ENCODE measurements around the gene APMAP. TPM values are rescaled to one million over a fixed set of nuclear protein-coding genes. Genes with fewer than 3 reads are reported as not detected.

Gene APMAP
- total RNA-seq, 1 experiment from 2014 or later, result 67.8 TPM

- Histone ChIP-seq H3T11ph (ENCODE audit: low read length) (no peak overlapping the region), H4K91ac (ENCODE audit: insufficient read length, low read depth, low read length) (no peak overlapping the region), H3K4ac (ENCODE audit: low read depth, low read length) (no peak overlapping the region), H3K4me2 (ENCODE audit: insufficient read depth, insufficient read length, low read length) (no peak overlapping the region), H2BK20ac (ENCODE audit: low read depth, low read length, poor library complexity, severe bottlenecking) (no peak overlapping the region), H3K18ac (ENCODE audit: insufficient read length, low read depth, low read length) (no peak overlapping the region), H3K23me2 (ENCODE audit: insufficient read length, low read depth, low read length, poor library complexity, severe bottlenecking) (no peaks in the 10 kb centered on the region), H3K9me3 (ENCODE audit: control insufficient read depth, low read depth, low read length) (no peaks in the 10 kb centered on the region), H4K20me1 (ENCODE audit: control insufficient read depth, insufficient read depth, insufficient read length) (no peaks in the 10 kb centered on the region), H3K4me1 (ENCODE audit: insufficient read depth, low read length) (no peaks in the 10 kb centered on the region), H2AFZ (ENCODE audit: low read length) (no peak overlapping the region), H3K79me2 (ENCODE audit: insufficient read depth, low read length) (no peaks in the 10 kb centered on the region), H2BK15ac (ENCODE audit: low read depth, low read length) (no peak overlapping the region), H3K14ac (ENCODE audit: insufficient read depth, low read length) (peak overlapping the region; percentile 14; the same call in 1 of the 2 replicates), H3K27me3 (ENCODE audit: insufficient read depth, low read length) (no peaks in the 10 kb centered on the region), H3K23ac (ENCODE audit: insufficient read length, low read depth, low read length) (no peak overlapping the region), H2BK120ac (ENCODE audit: low read depth, low read length, poor library complexity, severe bottlenecking) (no peak overlapping the region), H2AK5ac (ENCODE audit: insufficient read length, low read length) (no peak overlapping the region), H2BK5ac (ENCODE audit: insufficient read length, low read length) (no peak overlapping the region), H3K27ac (ENCODE audit: insufficient read length, low read depth, low read length) (no peak overlapping the region), H4K5ac (ENCODE audit: insufficient read length, low read depth, low read length) (no peak overlapping the region), H4K8ac (replicated peaks; ENCODE audit: insufficient read length, low read depth, low read length) (no peak overlapping the region), H3K79me1 (ENCODE audit: insufficient read depth, low read depth, low read length, poor library complexity, severe bottlenecking) (no peaks in the 10 kb centered on the region), H2BK12ac (ENCODE audit: insufficient read length, low read depth, low read length) (no peak overlapping the region), H3K9ac (ENCODE audit: extremely low read depth, insufficient read length, low read length) (no peak overlapping the region), H3K56ac (ENCODE audit: insufficient read length, low read depth, low read length) (no peak overlapping the region)
- no peak for TF ChIP-seq CTCF (conservative IDR thresholded peaks at IDR 0.05)
- no peak for DNase-seq
- Mint-ChIP-seq H3K27ac (no peak overlapping the region), H3K27me3 (ENCODE audit: low read depth) (peaks cover 12% of the 10 kb centered on the region), H3K4me1 (peaks cover 3% of the 10 kb centered on the region in 2 experiments; a peak in 3 of 4 replicates), H3K9me3 (no peaks in the 10 kb centered on the region), H3K36me3 (ENCODE audit: insufficient read depth in 1 of 3, low read depth in 3 of 3) (no peaks in the 10 kb centered on the region), H3K4me3 (no peak overlapping the region)
- WGBS (ENCODE audit: extremely low coverage, insufficient read length, low lambda C conversion rate), result no CpG with 5 or more reads among the region's 12 CpGs
These were observed 19.3 kb upstream of the APMAP start for GRCh38 chr20:25011831-25012241.
